Subcutaneous abdominal adipose tissue (tissue), 5 donors: Measurements from ENCODE around the gene RNASE7.

Experiments
- H3K27ac ChIP-seq: one replicate; pipeline ENCODE4 v1.7.0; 2013; ENCODE audit warnings: low read depth, mild to moderate bottlenecking, inconsistent platforms, low read length, moderate library complexity
- H3K27me3 ChIP-seq, 5 donors: one replicate each; pipeline ENCODE4 v1.7.0; 2013; ENCODE audit warnings: low read length in 5 of 5, inconsistent platforms in 1 of 5; ENCODE audit not compliant: control insufficient read depth in 5 of 5, insufficient read depth in 4 of 5
- H3K36me3 ChIP-seq, 5 donors: one replicate each; pipeline ENCODE4 v1.7.0; 2013; ENCODE audit warnings: low read length in 5 of 5; ENCODE audit not compliant: control insufficient read depth in 5 of 5, insufficient read depth in 5 of 5
- H3K4me1 ChIP-seq, 5 donors: one replicate each; pipeline ENCODE4 v1.7.0; 2013; ENCODE audit warnings: low read length in 5 of 5, mild to moderate bottlenecking in 3 of 5, moderate library complexity in 1 of 5; ENCODE audit not compliant: control insufficient read depth in 5 of 5, insufficient read depth in 5 of 5
- H3K4me3 ChIP-seq, 5 donors: one replicate each; pipeline ENCODE4 v1.7.0; 2013; ENCODE audit warnings: low read length in 5 of 5, low read depth in 1 of 5
- H3K9ac ChIP-seq, 5 donors: one replicate each; pipeline ENCODE4 v1.7.0; 2013; ENCODE audit warnings: low read length in 5 of 5, mild to moderate bottlenecking in 4 of 5, moderate library complexity in 3 of 5
- H3K9me3 ChIP-seq, 5 donors: one replicate each; pipeline ENCODE4 v1.7.0; 2013; ENCODE audit warnings: low read length in 5 of 5; ENCODE audit not compliant: control insufficient read depth in 5 of 5
- donor health status: healthy.
- donor health status: healthy.
- donor health status: healthy.
- donor health status: healthy.
- donor health status: healthy.

RNASE7 gene, protein sequence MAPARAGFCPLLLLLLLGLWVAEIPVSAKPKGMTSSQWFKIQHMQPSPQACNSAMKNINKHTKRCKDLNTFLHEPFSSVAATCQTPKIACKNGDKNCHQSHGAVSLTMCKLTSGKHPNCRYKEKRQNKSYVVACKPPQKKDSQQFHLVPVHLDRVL

DNA sequence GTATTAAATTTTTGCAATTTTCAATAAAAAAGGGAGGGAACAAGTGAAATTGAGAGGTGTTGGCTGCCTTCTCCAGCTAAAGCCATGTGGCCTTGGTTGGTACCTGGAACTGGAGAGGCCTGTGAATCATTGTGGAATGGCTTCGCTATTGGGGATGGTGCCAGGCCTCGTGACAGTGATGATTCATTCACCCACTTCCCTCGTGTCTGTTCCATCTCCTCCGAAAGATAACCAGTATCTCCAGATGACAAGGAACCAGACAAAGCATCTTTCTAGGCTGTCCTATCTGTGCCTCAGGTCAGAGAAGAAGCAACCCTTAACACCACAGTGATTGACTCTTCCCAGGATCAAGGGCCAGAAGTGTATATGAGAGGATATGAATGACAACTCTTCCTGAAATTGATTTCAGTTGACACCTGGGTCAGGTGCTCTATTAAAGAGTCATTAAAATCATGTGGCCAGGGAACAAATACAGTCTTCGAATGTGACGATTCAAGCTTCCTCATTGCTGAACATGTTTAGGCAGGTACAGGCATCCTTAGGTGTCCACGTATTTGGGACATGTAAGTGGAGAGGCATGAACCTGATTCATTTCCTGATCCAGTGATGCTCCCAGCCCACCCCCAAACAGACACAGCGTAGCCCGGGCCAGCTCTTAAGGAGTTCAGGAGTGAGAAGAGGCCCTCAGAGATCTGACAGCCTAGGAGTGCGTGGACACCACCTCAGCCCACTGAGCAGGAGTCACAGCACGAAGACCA lies at the start of gene RNASE7:
Gene RNASE7 (plus strand): TSS at position 687 of the 758 bp plus-strand sequence. CDS start 631 bp downstream, outside the sequence.
- H3K9ac ChIP-seq: peak within 1 kb of the TSS in 2 of 5 donors; percentile 8 to 9
- H3K27me3 ChIP-seq: no peaks in the 10 kb centered on the region
- H3K4me1 ChIP-seq: peaks cover 13 to 53% (median 46%) of the 10 kb centered on the region in 5 donors
- H3K36me3 ChIP-seq: no peaks in the 10 kb centered on the region
- no peaks in the 10 kb centered on the region for H3K9me3 ChIP-seq
- no peak within 1 kb of the TSS for H3K4me3 ChIP-seq
- peak within 1 kb of the TSS; percentile 86 for H3K27ac ChIP-seq

DNA sequence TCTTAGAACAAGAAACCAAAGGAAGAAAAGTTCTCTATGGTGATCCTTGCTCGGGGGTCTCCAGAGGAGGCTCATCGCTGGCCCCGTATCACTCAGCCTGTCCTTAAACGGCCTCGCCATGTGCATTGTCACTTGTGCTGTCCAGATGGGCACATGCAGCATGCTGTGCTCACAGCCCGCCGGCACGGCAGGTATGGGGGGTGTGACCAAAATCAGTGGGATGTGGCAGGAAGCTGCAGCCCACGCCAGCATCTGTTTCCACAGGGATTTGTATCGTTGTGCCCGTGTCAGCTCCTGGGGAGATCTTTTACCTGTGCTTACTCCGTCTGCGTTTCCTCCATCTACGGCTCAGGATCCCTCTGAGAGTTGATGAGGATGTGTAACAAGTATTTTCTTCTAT lies 45.6 kb upstream of the RNASE7 start:
- Histone ChIP-seq H3K27ac (no peak overlapping the region), H3K4me1 (peaks cover 2 to 9% (median 7%) of the 10 kb centered on the region in 5 donors), H3K36me3 (peaks cover 34 to 58% (median 53%) of the 10 kb centered on the region in 5 donors), H3K4me3 (no peak overlapping the region), H3K9me3 (no peaks in the 10 kb centered on the region), H3K9ac (no peak overlapping the region), H3K27me3 (no peaks in the 10 kb centered on the region)

DNA sequence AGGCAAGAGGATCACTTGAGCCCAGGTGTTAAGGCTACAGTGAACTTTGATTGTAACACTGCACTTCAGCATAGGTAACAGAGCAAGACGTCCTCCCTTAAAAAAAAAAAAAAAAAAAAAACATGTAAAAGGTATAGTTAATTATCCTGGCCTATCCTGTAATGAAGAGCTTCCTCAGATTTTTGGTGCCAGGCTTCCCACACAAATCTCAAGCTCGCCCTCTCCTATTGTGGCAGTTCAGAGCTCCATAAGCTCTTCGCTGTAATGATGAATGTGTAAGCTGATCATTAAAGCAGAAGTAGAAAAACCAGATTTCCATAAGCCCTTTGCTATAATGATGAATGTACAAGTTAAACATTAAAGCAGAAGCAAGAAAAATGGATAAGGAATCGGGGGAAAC lies 45.0 kb upstream of the RNASE7 start:
- H3K27ac ChIP-seq: no peak overlapping the region

DNA sequence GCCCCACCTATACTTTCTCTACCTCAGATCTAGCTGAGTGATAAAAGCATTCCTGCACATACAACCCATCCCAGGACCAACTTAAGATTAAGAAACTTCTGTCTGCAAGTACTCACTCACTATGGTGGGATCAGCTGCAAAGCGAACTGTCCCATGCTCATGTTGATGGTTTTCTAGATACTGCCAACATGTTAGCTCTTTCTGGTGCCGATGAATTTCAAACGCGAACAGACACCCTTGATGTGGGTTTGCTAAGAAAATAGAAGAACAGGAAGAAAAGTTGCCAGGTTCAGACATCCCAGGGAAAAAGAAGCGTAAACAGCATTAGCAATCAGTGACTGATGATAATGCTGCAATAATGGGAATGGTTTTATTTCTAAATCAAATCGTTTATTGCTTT lies 44.6 kb upstream of the RNASE7 start:
- H3K9ac ChIP-seq: no peak overlapping the region
- H3K27ac ChIP-seq: no peak overlapping the region
- no peaks in the 10 kb centered on the region for H3K27me3 ChIP-seq
- no peak overlapping the region for H3K4me3 ChIP-seq
- no peaks in the 10 kb centered on the region for H3K9me3 ChIP-seq
- peaks cover 30 to 50% (median 46%) of the 10 kb centered on the region in 5 donors for H3K36me3 ChIP-seq
- H3K4me1 ChIP-seq: peaks cover 2 to 9% (median 4%) of the 10 kb centered on the region in 5 donors

More for the DNA sequence above, 45.0 kb upstream of the RNASE7 start:
- Histone ChIP-seq H3K4me3 (no peak overlapping the region), H3K9me3 (no peaks in the 10 kb centered on the region), H3K4me1 (peaks cover 2 to 9% (median 4%) of the 10 kb centered on the region in 5 donors), H3K27me3 (no peaks in the 10 kb centered on the region), H3K36me3 (peaks cover 34 to 55% (median 51%) of the 10 kb centered on the region in 5 donors), H3K9ac (no peak overlapping the region)

DNA sequence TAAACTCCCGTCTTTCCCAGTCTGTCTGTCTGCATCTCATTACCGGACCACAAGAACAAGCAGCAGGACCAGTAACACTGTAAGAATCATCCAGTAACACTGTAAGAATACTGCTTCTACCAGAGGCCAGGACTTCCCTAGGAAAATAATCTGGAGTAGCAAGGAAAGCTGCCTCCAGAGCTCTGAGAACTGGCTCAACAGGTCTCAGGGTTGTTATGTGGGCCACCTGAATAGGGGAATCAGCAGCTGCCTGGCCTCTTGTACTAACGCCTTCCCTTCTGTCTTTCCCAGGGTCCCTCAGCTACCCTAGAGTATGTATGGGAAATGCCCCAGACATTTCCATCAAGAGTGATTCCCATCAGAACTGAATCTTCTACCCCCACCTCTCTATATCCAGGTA lies 44.0 kb upstream of the RNASE7 start:
- Histone ChIP-seq H3K27me3 (no peaks in the 10 kb centered on the region), H3K4me1 (peaks cover 2 to 9% (median 4%) of the 10 kb centered on the region in 5 donors), H3K9me3 (no peaks in the 10 kb centered on the region), H3K4me3 (no peak overlapping the region), H3K27ac (no peak overlapping the region), H3K9ac (no peak overlapping the region), H3K36me3 (peaks cover 25 to 44% (median 41%) of the 10 kb centered on the region in 5 donors)

DNA sequence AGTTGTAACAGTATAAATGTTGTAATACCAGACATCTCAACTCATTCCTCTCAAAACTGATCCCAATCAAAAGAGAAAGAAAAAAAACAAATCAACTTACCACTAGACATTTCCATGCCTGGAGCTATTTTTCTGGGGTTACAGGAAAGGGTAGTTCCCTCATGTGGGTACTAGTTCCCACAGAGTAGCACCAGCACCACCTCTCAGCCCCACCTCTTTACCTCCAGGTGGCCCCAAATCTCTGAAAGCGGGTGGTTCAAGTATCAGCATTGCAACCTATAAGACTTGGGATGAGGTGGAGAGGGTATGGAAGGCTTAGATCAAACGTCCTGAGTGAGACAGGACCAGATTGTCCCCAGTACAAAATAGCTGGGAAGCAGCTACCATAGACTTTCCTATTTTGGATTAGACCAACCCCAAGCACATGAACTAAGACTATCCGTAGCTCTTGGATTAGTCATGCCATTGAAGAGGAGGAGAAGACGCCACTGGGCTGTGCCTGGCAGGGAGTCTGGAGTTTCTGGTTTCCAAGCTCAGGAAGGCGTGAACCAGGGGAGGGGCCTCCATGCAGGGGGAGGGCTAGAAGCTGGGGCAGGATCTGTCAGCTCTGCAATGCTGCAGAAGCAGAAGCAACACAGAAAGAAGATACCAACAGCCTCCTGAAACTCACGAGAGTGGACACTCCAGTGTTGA lies 43.3 kb upstream of the RNASE7 start, which contains the start of gene SLC39A2:
Gene SLC39A2 (plus strand): TSS at position 620 of the 693 bp plus-strand sequence. CDS start 154 bp downstream, outside the sequence.
- peaks cover 2 to 9% (median 4%) of the 10 kb centered on the region in 5 donors for H3K4me1 ChIP-seq
- peak within 1 kb of the TSS; percentile 23 for H3K27ac ChIP-seq
- no peaks in the 10 kb centered on the region for H3K27me3 ChIP-seq
- H3K9me3 ChIP-seq: no peaks in the 10 kb centered on the region
- H3K36me3 ChIP-seq: peaks cover 25 to 38% (median 37%) of the 10 kb centered on the region in 5 donors
- no peak within 1 kb of the TSS for H3K9ac ChIP-seq
- H3K4me3 ChIP-seq: no peak within 1 kb of the TSS

DNA sequence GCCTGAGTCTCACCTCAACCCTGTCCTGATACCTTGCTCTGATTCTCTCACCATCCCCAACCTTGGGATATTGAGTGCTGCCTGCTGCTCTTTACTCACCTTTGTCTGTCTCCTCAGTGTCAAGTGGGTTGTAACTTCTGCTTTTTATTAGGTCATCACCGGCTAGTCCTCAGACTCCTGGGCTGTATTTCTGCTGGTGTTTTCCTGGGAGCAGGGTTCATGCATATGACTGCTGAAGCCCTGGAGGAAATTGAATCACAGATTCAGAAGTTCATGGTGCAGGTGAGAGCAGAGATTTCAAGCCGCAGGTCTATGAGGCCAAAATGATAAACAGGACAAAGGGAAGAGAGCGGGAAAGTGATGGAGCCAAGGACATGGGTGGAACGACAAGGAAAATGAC lies 42.6 kb upstream of the RNASE7 start:
- H3K36me3 ChIP-seq: peaks cover 18 to 31% (median 29%) of the 10 kb centered on the region in 5 donors
- H3K4me3 ChIP-seq: no peak overlapping the region
- H3K27ac ChIP-seq: no peak overlapping the region
- peaks cover 2 to 9% (median 4%) of the 10 kb centered on the region in 5 donors for H3K4me1 ChIP-seq
- H3K9ac ChIP-seq: no peak overlapping the region
- H3K27me3 ChIP-seq: no peaks in the 10 kb centered on the region
- H3K9me3 ChIP-seq: no peaks in the 10 kb centered on the region

DNA sequence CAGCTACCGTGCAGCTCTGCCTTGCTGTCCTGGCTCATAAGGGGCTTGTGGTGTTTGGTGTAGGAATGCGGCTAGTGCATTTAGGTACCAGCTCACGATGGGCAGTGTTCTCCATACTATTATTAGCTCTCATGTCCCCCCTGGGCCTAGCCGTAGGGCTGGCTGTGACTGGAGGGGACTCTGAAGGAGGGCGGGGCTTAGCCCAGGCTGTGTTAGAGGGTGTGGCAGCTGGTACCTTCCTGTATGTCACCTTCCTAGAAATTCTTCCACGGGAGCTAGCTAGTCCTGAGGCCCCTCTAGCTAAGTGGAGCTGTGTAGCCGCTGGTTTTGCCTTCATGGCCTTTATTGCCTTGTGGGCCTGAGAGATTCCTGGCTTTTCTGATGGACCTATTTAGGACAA lies 40.9 kb upstream of the RNASE7 start:
- Histone ChIP-seq H3K4me1 (peaks cover 2 to 9% (median 4%) of the 10 kb centered on the region in 5 donors), H3K9ac (no peak overlapping the region), H3K27ac (no peak overlapping the region), H3K9me3 (no peaks in the 10 kb centered on the region), H3K36me3 (peaks cover 7 to 14% (median 13%) of the 10 kb centered on the region in 5 donors), H3K27me3 (no peaks in the 10 kb centered on the region), H3K4me3 (no peak overlapping the region)

DNA sequence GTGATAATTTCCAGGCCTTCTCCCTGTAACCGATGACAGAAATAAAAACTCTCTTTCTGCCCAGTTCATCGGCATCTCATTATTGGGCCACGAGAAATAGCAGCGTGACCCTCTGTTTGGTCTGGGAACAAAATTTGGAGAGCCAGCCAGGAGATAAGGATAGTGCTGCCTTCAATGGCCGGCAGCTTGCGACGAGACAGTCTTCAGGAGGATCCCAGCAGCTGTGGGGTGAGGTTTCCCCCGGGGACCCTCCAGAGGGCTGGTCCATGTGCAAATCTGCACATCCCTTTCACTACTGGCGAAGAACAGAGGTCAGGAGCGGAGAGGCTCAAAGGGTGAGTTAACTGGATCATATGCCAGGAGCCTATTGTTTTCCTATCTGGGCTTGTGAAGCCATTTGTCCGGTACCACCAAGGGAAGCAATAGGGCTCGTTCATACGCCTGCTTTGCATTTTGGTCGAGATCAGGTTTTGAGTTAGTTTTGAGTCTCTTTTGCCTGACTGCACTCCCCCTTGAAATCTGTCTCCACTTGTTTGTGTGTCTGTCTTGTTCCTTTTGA lies 38.3 kb upstream of the RNASE7 start:
- peaks cover 2 to 5% (median 4%) of the 10 kb centered on the region in 5 donors for H3K4me1 ChIP-seq
- no peaks in the 10 kb centered on the region for H3K36me3 ChIP-seq
- H3K27me3 ChIP-seq: no peaks in the 10 kb centered on the region
- no peak overlapping the region for H3K9ac ChIP-seq
- no peak overlapping the region for H3K4me3 ChIP-seq
- no peak overlapping the region for H3K27ac ChIP-seq
- H3K9me3 ChIP-seq: no peaks in the 10 kb centered on the region
